K562 (cell line): ENCODE results near the gene XRCC3. TPM values are rescaled to one million over a fixed set of nuclear protein-coding genes. Genes with fewer than 3 reads are reported as not detected.

Experiments
- ATAC-seq: fragments of 200-7000 bp; cut with Tn5 transposase; 3 replicates; pipeline ENCODE4 v1.9.1; 2020; ENCODE audit warnings: moderate library complexity
- BruUV-seq: library from RNA; stranded (reverse); fragments of 400-500 nt; replicated peaks from 2 replicates; lab custom pipeline; 2021; lab: Mats Ljungman, UMichigan
- CTCF ChIA-PET: fragments of 300-600 bp; formaldehyde crosslinking; extraction: SDS; loops from one replicate; lab custom pipeline; 2021; ENCODE audit warnings: low intra/inter-chr PET ratio; lab: Yijun Ruan, JAX
- POLR2A ChIA-PET: fragments of 300-600, 350-650 bp; sonication (Branson Sonifier 250); formaldehyde crosslinking; extraction: SDS; loops from one replicate; lab custom pipeline; 2021; ENCODE audit warnings: antibody characterized with exemption, inconsistent platforms; lab: Yijun Ruan, JAX
- DNase-seq, 4 experiments: peaks; one replicate each; pipeline versions ENCODE4 v3.0.0 to v3.0.0-alpha.2; 2011 to 2018; ENCODE audit warnings: low spot score in 3 of 4, mixed read lengths in 3 of 4; ENCODE audit errors: extremely low read depth in 1 of 4
- FAIRE-seq: peaks from 2 replicates; lab custom pipeline; 2011; peaks lifted over from hg19 to GRCh38; lab: Jason Lieb, UNC
- H2AFZ ChIP-seq: 2 replicates; pipeline ENCODE4 v1.6.0; 2011; ENCODE audit warnings: low read depth, low read length, control low read depth, inconsistent platforms
- H3K27ac ChIP-seq: fragments of 200-600 bp; 3 replicates; pipeline ENCODE4 v1.8.0; 2011; ENCODE audit warnings: low read depth, mild to moderate bottlenecking, control low read depth, inconsistent platforms, low read length, moderate library complexity, mixed read lengths; ENCODE audit errors: extremely low read depth
- H3K27me3 ChIP-seq, 2 experiments: fragments of 300-600 bp in 1 of 2; 2 replicates in 1 of 2; 3 replicates in 1 of 2; pipeline versions ENCODE4 v1.6.0 to v1.8.0; 2011; ENCODE audit warnings: inconsistent platforms in 2 of 2, low read length in 2 of 2, mild to moderate bottlenecking in 1 of 2, mixed read lengths in 1 of 2, moderate library complexity in 1 of 2; ENCODE audit not compliant: control insufficient read depth in 2 of 2, insufficient read depth in 2 of 2
- H3K36me3 ChIP-seq: fragments of 300-600 bp; 3 replicates; pipeline ENCODE4 v1.8.0; 2011; ENCODE audit warnings: mild to moderate bottlenecking, low read length, inconsistent platforms; ENCODE audit not compliant: control insufficient read depth, insufficient read depth
- H3K4me1 ChIP-seq, 2 experiments: fragments of 200-600 bp in 1 of 2; replicated peaks in 1 of 2; 2 replicates in 1 of 2; 3 replicates in 1 of 2; pipeline versions ENCODE4 v1.5.1 to v1.8.0; 2011; ENCODE audit warnings: inconsistent platforms in 2 of 2, low read length in 2 of 2, mild to moderate bottlenecking in 1 of 2, mixed read lengths in 1 of 2, moderate library complexity in 1 of 2; ENCODE audit not compliant: control insufficient read depth in 2 of 2, insufficient read depth in 2 of 2
- H3K4me2 ChIP-seq: 2 replicates; pipeline ENCODE4 v1.6.1; 2011; ENCODE audit warnings: low read length, control low read depth, inconsistent platforms, mixed read lengths; ENCODE audit not compliant: insufficient read depth
- H3K4me3 ChIP-seq: fragments of 200-600 bp; sonication (generic), shearing (Covaris generic); 2 replicates; pipeline ENCODE4 v1.5.1; 2016; ENCODE audit warnings: control low read depth, inconsistent platforms
- H3K79me2 ChIP-seq: fragments of 200-600 bp; 3 replicates; pipeline ENCODE4 v1.8.0; 2011; ENCODE audit warnings: low read length, inconsistent platforms; ENCODE audit not compliant: control insufficient read depth, insufficient read depth
- H3K9ac ChIP-seq, 2 experiments: 2 replicates each; pipeline versions ENCODE4 v1.6.0 to v1.6.1; 2011; ENCODE audit warnings: low read depth in 2 of 2, low read length in 2 of 2, control low read depth in 1 of 2, inconsistent platforms in 1 of 2, mild to moderate bottlenecking in 1 of 2, mixed read lengths in 1 of 2; ENCODE audit not compliant: insufficient read depth in 1 of 2
- H3K9me1 ChIP-seq: one replicate; pipeline ENCODE4 v1.6.0; 2011; ENCODE audit warnings: inconsistent platforms, mild to moderate bottlenecking, low read length, moderate library complexity; ENCODE audit not compliant: control insufficient read depth, insufficient read depth
- H3K9me3 ChIP-seq: replicated peaks from 2 replicates; pipeline ENCODE4 v1.5.1; 2011; ENCODE audit warnings: low read depth, low read length, inconsistent platforms; ENCODE audit not compliant: control insufficient read depth, insufficient read depth
- H4K20me1 ChIP-seq: replicated peaks from 2 replicates; pipeline ENCODE4 v1.6.1; 2011; ENCODE audit warnings: low read length, inconsistent platforms, mixed read lengths; ENCODE audit not compliant: control insufficient read depth, insufficient read depth
- CBX2 ChIP-seq: fragments of 200-600 bp; sonication (generic); IDR thresholded peaks from one replicate; pipeline ENCODE4 v1.6.1; 2012; ENCODE audit warnings: mild to moderate bottlenecking, low read length, inconsistent platforms; ENCODE audit not compliant: insufficient read depth, poor library complexity, severe bottlenecking
- ETV5 ChIP-seq: sonication (generic); formaldehyde crosslinking; IDR thresholded peaks from 2 replicates; pipeline ENCODE4 v1.4.0; 2020; ENCODE audit warnings: low read depth, mild to moderate bottlenecking, missing genetic modification reagents
- FIP1L1 ChIP-seq: fragments of 200-400 bp; formaldehyde crosslinking; IDR thresholded peaks from 2 replicates; pipeline ENCODE4 v1.6.1; 2018; ENCODE audit warnings: mild to moderate bottlenecking, low read depth, low read length; ENCODE audit not compliant: poor library complexity, severe bottlenecking
- HMG20B ChIP-seq: fragments of 250-450 bp; sonication (Bioruptor Pico); IDR thresholded peaks from 2 replicates; pipeline ENCODE4 v1.5.0; 2021; ENCODE audit warnings: mild to moderate bottlenecking
- RBFOX2 ChIP-seq: fragments of 200-400 bp; formaldehyde crosslinking; IDR thresholded peaks from 2 replicates; pipeline ENCODE4 v1.6.1; 2017; ENCODE audit warnings: low read depth, mild to moderate bottlenecking, low read length, moderate library complexity
- SIN3B ChIP-seq: fragments of 450-650 bp; IDR thresholded peaks from 2 replicates; pipeline ENCODE4 v1.6.1; 2017; ENCODE audit warnings: low read depth, mild to moderate bottlenecking, moderate library complexity
- ZC3H4 ChIP-seq: sonication (generic); formaldehyde crosslinking; IDR thresholded peaks from 2 replicates; pipeline ENCODE4 v1.9.0; 2021; ENCODE audit warnings: missing genetic modification reagents, borderline replicate concordance
- ZNF24 ChIP-seq: fragments of 450-650 bp; IDR thresholded peaks from 2 replicates; pipeline ENCODE4 v1.6.1; 2016
- ZNF57 ChIP-seq: fragments of 450-650 bp; formaldehyde crosslinking; IDR thresholded peaks from 2 replicates; pipeline ENCODE4 v1.4.0; 2020; ENCODE audit warnings: mild to moderate bottlenecking, moderate library complexity
- WGBS: fragments of 100-300 bp; shearing (Covaris generic); methylation state at CpG from one replicate; pipeline ENCODE4 v1.1.6; 2016; ENCODE audit warnings: low coverage, mixed read lengths; ENCODE audit not compliant: insufficient coverage; ENCODE audit errors: missing lambda C conversion rate; 5-methylcytosine and 5-hydroxymethylcytosine counted together
- in situ Hi-C: fragments of 300-500 bp; cut with MboI; formaldehyde crosslinking; loops from 4 replicates; pipeline ENCODE4 v1.15.0; 2018; ENCODE audit warnings: inconsistent platforms, mixed read lengths
- intact Hi-C: fragments of 100-400 bp; cut with micrococcal nuclease; formaldehyde crosslinking; loops from 2 replicates; pipeline ENCODE4 v1.14.2; 2022
- polyA plus RNA-seq, 8 experiments: library from polyadenylated mRNA; depleted of rRNA in 4 of 8; stranded (reverse) in 5 of 8; unstranded in 3 of 8; fragments of >200 nt; fragmentation: Nextera tagmentation in 2 of 8; fragmentation: Illumina TruSeq in 1 of 8; extraction: Ambion mirVana in 2 of 8; extraction: Trizol in 1 of 8; gene quantifications; 2 replicates each; pipeline versions ENCODE4 v1.2.1 to v1.2.3, GENCODE V29; 2011 to 2014; ENCODE audit warnings: inconsistent platforms in 1 of 8, missing spikeins in 1 of 8
- total RNA-seq, 7 experiments: library from RNA; depleted of rRNA in 6 of 7; stranded (reverse); fragments of >200 nt in 6 of 7; fragmentation: Illumina TruSeq in 2 of 7; extraction: Trizol in 2 of 7; gene quantifications; 2 replicates each; pipeline versions ENCODE4 v1.2.1 to v1.2.3, GENCODE V29; 2011 to 2021; ENCODE audit warnings: low replicate concordance in 1 of 7
- TF ChIP-seq, protein P1 (sequence below): fragments of 450-650 bp; IDR thresholded peaks from 2 replicates; pipeline ENCODE4 v1.6.1; 2016; ENCODE audit warnings: mild to moderate bottlenecking
- TF ChIP-seq, protein P2 (sequence below): fragments of 250-450 bp; sonication (Bioruptor Pico); IDR thresholded peaks from 2 replicates; pipeline ENCODE4 v1.8.0; 2021; ENCODE audit warnings: moderate library complexity, mild to moderate bottlenecking, inconsistent platforms
- TF ChIP-seq, protein P3 (sequence below): fragments of 450-650 bp; IDR thresholded peaks from 2 replicates; pipeline ENCODE4 v1.6.1; 2016; ENCODE audit warnings: missing biosample characterization, missing genetic modification characterization

Gene XRCC3
- total and polyA plus RNA-seq, 9 of the 15 experiments (the other 6 are each of a cell fraction or from before 2014, with no cell fraction given), result 0.34 to 59.3 (median 30.3) TPM

DNA sequence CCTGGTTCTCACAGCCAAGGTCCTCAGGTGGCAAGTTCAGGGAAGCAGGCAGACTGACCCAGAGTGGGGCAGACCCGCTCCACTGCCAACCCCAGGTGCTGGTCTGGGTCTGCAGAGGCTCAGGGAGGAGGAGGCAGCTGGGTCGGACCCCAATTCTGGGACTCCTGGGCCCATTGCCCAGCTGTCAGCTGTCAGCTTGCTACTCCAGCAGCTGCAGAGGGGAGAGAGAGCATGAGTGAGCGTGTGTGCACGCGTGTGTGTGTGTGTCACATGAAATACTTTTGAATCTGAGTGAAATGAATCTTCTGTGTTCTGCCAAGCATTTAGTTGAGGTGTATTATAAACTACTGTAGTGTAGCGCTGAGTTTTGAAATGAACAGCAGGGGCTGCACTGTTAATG, 30.8 kb downstream of the XRCC3 start (continued):
- TF ChIP-seq, protein P1, sequence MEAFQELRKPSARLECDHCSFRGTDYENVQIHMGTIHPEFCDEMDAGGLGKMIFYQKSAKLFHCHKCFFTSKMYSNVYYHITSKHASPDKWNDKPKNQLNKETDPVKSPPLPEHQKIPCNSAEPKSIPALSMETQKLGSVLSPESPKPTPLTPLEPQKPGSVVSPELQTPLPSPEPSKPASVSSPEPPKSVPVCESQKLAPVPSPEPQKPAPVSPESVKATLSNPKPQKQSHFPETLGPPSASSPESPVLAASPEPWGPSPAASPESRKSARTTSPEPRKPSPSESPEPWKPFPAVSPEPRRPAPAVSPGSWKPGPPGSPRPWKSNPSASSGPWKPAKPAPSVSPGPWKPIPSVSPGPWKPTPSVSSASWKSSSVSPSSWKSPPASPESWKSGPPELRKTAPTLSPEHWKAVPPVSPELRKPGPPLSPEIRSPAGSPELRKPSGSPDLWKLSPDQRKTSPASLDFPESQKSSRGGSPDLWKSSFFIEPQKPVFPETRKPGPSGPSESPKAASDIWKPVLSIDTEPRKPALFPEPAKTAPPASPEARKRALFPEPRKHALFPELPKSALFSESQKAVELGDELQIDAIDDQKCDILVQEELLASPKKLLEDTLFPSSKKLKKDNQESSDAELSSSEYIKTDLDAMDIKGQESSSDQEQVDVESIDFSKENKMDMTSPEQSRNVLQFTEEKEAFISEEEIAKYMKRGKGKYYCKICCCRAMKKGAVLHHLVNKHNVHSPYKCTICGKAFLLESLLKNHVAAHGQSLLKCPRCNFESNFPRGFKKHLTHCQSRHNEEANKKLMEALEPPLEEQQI, result no peak
- TF ChIP-seq ZNF57 (CRISPR knock-in tag) (no peak), ZNF24 (no peak)
- TF ChIP-seq, all 486 proteins: peak for 0

DNA sequence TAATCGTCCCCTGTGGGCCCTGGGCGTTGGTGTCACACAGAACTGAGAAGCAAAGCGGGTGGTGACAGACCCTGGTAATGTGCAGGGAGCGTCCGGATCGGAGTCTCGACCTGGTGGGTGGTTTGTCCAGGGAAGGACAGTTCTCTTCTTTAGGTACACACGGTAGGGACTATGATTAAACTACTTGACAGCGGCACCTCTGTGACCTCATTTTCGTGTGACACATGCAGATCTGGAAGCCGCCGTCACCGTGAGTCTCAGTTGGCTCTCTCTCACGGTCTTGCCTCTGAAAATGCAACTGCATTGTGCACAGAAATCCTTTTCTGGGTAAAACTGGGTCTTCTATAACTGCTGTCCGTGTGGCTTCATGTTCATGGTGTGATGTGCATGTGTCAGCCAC, 32.1 kb downstream of the XRCC3 start:
- CTCF ChIA-PET, result no interaction called here
- WGBS, result 83% methylated on average over 13 of the region's 15 CpGs
- no peaks in the 10 kb centered on the region for H3K79me2 ChIP-seq
- TF ChIP-seq ETV5 (CRISPR knock-in tag) (no peak), HMG20B (CRISPR knock-in tag) (no peak), SIN3B (no peak), FIP1L1 (no peak), RBFOX2 (no peak), CBX2 (no peak), ZC3H4 (CRISPR knock-in tag) (no peak)
- TF ChIP-seq, protein P2, sequence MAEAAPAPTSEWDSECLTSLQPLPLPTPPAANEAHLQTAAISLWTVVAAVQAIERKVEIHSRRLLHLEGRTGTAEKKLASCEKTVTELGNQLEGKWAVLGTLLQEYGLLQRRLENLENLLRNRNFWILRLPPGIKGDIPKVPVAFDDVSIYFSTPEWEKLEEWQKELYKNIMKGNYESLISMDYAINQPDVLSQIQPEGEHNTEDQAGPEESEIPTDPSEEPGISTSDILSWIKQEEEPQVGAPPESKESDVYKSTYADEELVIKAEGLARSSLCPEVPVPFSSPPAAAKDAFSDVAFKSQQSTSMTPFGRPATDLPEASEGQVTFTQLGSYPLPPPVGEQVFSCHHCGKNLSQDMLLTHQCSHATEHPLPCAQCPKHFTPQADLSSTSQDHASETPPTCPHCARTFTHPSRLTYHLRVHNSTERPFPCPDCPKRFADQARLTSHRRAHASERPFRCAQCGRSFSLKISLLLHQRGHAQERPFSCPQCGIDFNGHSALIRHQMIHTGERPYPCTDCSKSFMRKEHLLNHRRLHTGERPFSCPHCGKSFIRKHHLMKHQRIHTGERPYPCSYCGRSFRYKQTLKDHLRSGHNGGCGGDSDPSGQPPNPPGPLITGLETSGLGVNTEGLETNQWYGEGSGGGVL (CRISPR knock-in tag), result no peak
- TF ChIP-seq, protein P3, sequence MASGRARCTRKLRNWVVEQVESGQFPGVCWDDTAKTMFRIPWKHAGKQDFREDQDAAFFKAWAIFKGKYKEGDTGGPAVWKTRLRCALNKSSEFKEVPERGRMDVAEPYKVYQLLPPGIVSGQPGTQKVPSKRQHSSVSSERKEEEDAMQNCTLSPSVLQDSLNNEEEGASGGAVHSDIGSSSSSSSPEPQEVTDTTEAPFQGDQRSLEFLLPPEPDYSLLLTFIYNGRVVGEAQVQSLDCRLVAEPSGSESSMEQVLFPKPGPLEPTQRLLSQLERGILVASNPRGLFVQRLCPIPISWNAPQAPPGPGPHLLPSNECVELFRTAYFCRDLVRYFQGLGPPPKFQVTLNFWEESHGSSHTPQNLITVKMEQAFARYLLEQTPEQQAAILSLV (tag), result no peak
- H3K9me3 ChIP-seq, result no peaks in the 10 kb centered on the region
- H3K4me3 ChIP-seq, result no peak overlapping the region
- no peak for DNase-seq
- H3K9ac ChIP-seq, result no peak overlapping the region
- H3K4me2 ChIP-seq, result no peak overlapping the region
- no peak for ATAC-seq
- BruUV-seq, result no TSS peak
- H3K36me3 ChIP-seq, result peaks cover 76% of the 10 kb centered on the region; the same call in 2 of the 3 replicates
- H4K20me1 ChIP-seq, result no peaks in the 10 kb centered on the region
- in situ Hi-C loops (no loop called here), intact Hi-C loops (loop anchor here (10.0 kb wide), 1 partner anchor 108 kb away; no protein-coding TSS in a partner anchor)
- no peaks in the 10 kb centered on the region for H3K9me1 ChIP-seq
- no peaks in the 10 kb centered on the region for H3K4me1 ChIP-seq
- POLR2A ChIA-PET, result no interaction called here
- no peak overlapping the region for H3K27ac ChIP-seq
- no peak for FAIRE-seq
- H2AFZ ChIP-seq, result no peak overlapping the region
- no peaks in the 10 kb centered on the region for H3K27me3 ChIP-seq
